ENCODE results near the gene CYP2D6. TPM values are rescaled to one million over a fixed set of nuclear protein-coding genes. Genes with fewer than 3 reads are reported as not detected.

CYP2D6 gene
- total RNA-seq, 4 donors from 2014 or later, result 0.62 to 2.0 TPM; not detected in 2

DNA sequence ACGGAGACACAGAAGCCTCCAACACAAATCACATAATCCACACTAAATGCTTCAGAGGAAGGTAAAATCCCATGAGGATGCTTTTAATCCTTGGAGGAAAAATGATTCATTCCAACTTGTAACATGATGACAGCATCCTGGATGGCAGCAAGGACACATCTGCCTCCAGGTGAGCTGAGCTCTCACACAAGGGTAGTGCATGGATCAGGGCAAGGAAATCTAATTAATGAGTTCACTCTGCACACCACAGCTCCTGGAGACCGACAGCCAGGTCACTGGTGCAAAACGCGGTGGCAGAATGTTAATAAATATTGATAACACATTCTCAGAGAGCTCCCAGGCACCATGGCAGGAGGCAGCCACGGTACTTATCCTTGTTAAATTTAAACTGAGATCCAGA, 40.3 kb upstream of the CYP2D6 start:
- intact Hi-C loops (cut with DNase I; ENCODE audit: low total_unique reads), result no loop called here
- Histone ChIP-seq H3K36me3 (no peaks in the 10 kb centered on the region), H3K9me3 (no peaks in the 10 kb centered on the region), H3K27me3 (no peaks in the 10 kb centered on the region), H3K4me3 (no peak overlapping the region), H3K4me1 (peaks cover 0 to 4% of the 10 kb centered on the region in 2 donors), H3K27ac (no peak overlapping the region)
- TF ChIP-seq, protein P1, sequence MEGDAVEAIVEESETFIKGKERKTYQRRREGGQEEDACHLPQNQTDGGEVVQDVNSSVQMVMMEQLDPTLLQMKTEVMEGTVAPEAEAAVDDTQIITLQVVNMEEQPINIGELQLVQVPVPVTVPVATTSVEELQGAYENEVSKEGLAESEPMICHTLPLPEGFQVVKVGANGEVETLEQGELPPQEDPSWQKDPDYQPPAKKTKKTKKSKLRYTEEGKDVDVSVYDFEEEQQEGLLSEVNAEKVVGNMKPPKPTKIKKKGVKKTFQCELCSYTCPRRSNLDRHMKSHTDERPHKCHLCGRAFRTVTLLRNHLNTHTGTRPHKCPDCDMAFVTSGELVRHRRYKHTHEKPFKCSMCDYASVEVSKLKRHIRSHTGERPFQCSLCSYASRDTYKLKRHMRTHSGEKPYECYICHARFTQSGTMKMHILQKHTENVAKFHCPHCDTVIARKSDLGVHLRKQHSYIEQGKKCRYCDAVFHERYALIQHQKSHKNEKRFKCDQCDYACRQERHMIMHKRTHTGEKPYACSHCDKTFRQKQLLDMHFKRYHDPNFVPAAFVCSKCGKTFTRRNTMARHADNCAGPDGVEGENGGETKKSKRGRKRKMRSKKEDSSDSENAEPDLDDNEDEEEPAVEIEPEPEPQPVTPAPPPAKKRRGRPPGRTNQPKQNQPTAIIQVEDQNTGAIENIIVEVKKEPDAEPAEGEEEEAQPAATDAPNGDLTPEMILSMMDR (IDR thresholded peaks at IDR 0.05), result no peak
- no peak for TF ChIP-seq POLR2A (IDR thresholded peaks at IDR 0.05)
- DNase-seq, result no peak

DNA sequence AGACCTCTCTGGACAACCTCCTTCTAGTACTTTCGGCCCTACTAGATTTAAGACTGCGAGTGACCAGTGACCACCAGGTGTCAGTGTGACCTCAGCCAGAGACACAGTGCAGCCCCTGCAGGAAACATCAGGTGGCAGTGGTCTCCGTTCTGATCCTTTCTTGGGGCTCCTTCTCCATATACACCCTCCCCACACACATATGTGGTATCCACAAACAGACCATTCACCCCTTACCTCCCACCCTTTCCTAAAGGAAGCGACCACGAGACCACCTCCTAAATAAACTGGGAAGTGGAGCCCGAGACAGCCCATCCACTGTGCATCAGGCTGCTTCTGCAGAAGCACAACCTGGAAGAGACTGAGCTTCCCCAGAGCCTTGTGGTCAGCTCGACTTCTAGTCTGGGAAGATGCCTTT, 38.5 kb upstream of the CYP2D6 start:
- no peaks in the 10 kb centered on the region for H3K27me3 ChIP-seq
- DNase-seq, result peak; percentile 67 to 74
- no peaks in the 10 kb centered on the region for H3K36me3 ChIP-seq

DNA sequence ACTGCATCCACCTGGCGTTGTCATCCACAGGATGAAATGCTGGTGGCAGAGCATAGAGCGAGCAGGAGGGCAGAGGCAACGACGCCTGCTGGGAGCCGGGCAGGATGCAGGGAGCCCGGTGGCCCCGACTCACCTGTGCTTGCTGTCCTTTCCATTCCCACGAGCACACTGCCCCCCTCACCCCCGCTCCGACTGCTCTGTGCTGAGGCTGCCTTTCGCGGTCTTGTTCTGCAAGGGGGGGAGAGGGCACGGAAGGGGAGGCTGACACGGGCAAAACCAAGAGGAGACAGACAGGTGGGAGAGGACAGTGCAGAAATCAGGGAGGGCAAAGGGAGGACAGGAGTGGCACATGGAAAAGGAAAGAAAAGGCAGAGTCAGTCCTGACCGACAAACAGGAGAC, 37.9 kb upstream of the CYP2D6 start:
- Histone ChIP-seq H3K9me3 (no peaks in the 10 kb centered on the region), H3K4me1 (peaks cover 0 to 3% of the 10 kb centered on the region in 2 donors), H3K27me3 (no peaks in the 10 kb centered on the region), H3K27ac (no peak overlapping the region), H3K4me3 (no peak overlapping the region), H3K36me3 (no peaks in the 10 kb centered on the region)
- intact Hi-C loops (cut with DNase I; ENCODE audit: low total_unique reads), result loop anchor here (2.0 kb wide), 1 partner anchor 268 kb away; no protein-coding TSS in a partner anchor
- TF ChIP-seq, protein P1 (IDR thresholded peaks at IDR 0.05), result no peak
- no peak for TF ChIP-seq POLR2A (IDR thresholded peaks at IDR 0.05)
- no peak for DNase-seq

More for the DNA sequence above, 38.5 kb upstream of the CYP2D6 start:
- no peaks in the 10 kb centered on the region for H3K9me3 ChIP-seq
- no peak overlapping the region for H3K4me3 ChIP-seq
- TF ChIP-seq, protein P1 (IDR thresholded peaks at IDR 0.05), result peak; percentile 85 to 93 (median 90)
- TF ChIP-seq POLR2A (IDR thresholded peaks at IDR 0.05), result no peak
- peaks cover 0 to 4% of the 10 kb centered on the region in 2 donors for H3K4me1 ChIP-seq
- intact Hi-C loops (cut with DNase I; ENCODE audit: low total_unique reads), result loop anchor here (2.0 kb wide), 1 partner anchor 268 kb away; no protein-coding TSS in a partner anchor
- H3K27ac ChIP-seq, result no peak overlapping the region

DNA sequence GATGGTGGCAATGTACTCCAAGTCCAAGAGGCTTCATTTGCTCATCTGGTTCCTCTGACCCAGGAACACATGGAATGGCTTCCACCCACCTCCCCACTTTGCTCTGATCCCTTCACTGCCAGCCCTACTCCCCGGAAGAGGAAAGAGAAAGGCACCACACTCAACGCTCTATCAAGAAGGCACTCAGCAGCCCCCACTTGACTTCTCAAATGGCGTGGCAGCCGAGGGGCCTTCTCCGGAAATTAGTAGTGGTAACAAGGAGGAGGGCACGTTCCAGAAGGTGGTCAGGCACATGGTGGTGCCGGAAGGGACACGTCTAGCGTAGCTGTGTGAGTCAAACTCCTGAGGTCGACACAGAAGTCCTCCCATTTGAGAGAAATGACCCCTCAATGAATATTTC, 36.5 kb upstream of the CYP2D6 start:
- no peaks in the 10 kb centered on the region for H3K9me3 ChIP-seq
- H3K4me1 ChIP-seq, result no peaks in the 10 kb centered on the region
- H3K4me3 ChIP-seq, result no peak overlapping the region
- intact Hi-C loops (cut with DNase I; ENCODE audit: low total_unique reads), result no loop called here
- no peaks in the 10 kb centered on the region for H3K36me3 ChIP-seq
- no peak for DNase-seq
- H3K27me3 ChIP-seq, result no peaks in the 10 kb centered on the region
- no peak overlapping the region for H3K27ac ChIP-seq
- TF ChIP-seq POLR2A (IDR thresholded peaks at IDR 0.05), result no peak
- TF ChIP-seq, protein P1 (IDR thresholded peaks at IDR 0.05), result no peak

DNA sequence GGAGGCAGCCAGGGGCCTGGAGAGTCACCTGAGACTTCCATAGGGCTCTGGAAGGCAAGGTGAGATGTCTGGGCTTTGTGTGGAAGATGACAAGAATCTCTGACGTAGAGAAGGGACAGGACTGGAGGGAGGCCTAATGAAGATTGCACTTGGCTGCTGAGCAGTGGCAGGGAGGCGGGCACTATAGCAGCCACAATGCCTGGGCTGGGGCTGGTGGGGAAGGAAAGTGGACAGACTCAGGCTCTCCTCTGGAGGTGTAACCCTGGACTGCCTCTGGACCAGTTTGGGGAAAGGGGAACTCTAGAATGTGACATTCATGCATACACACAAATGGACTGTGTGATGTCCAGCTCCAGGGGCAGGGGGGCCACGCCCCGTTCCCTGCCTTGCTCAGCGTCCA, 34.3 kb upstream of the CYP2D6 start:
- TF ChIP-seq, protein P1 (IDR thresholded peaks at IDR 0.05), result no peak
- no peak overlapping the region for H3K4me3 ChIP-seq
- H3K36me3 ChIP-seq, result no peaks in the 10 kb centered on the region
- H3K9me3 ChIP-seq, result no peaks in the 10 kb centered on the region
- no peak for DNase-seq
- H3K27me3 ChIP-seq, result no peaks in the 10 kb centered on the region
- H3K4me1 ChIP-seq, result no peaks in the 10 kb centered on the region
- H3K27ac ChIP-seq, result no peak overlapping the region
- intact Hi-C loops (cut with DNase I; ENCODE audit: low total_unique reads), result no loop called here

Data from uterus (tissue), 4 donors.